Measurements from ENCODE around the gene HNF4A.

Gene HNF4A

GRCh38 chr20:44459271-44459670 lies 103.8 kb downstream of the HNF4A start:
- Histone ChIP-seq H3K36me3 (ENCODE audit: insufficient read depth, low read length) (no peaks in the 10 kb centered on the region), H3K4me3 (ENCODE audit: low read depth in 1 of 2, low read length in 2 of 2) (no peak overlapping the region), H3K9ac (ENCODE audit: low read length) (no peak overlapping the region), H3K27me3 (ENCODE audit: control insufficient read depth in 1 of 2, insufficient read depth in 2 of 2, low read length in 2 of 2) (no peaks in the 10 kb centered on the region), H3K4me1 (ENCODE audit: insufficient read depth, low read length) (no peaks in the 10 kb centered on the region), H3K9me3 (ENCODE audit: low read length) (no peaks in the 10 kb centered on the region), H3K27ac (ENCODE audit: low read depth, low read length) (no peak overlapping the region)

GRCh38 chr20:44460795-44461141 lies 105.3 kb downstream of the HNF4A start:
- Histone ChIP-seq H3K9ac (ENCODE audit: low read length) (no peak overlapping the region), H3K4me1 (ENCODE audit: insufficient read depth, low read length) (no peaks in the 10 kb centered on the region), H3K27me3 (ENCODE audit: control insufficient read depth in 1 of 2, insufficient read depth in 2 of 2, low read length in 2 of 2) (no peaks in the 10 kb centered on the region), H3K9me3 (ENCODE audit: low read length) (no peaks in the 10 kb centered on the region), H3K27ac (ENCODE audit: low read depth, low read length) (no peak overlapping the region), H3K4me3 (ENCODE audit: low read depth in 1 of 2, low read length in 2 of 2) (no peak overlapping the region), H3K36me3 (ENCODE audit: insufficient read depth, low read length) (no peaks in the 10 kb centered on the region)

- H3K4me1 ChIP-seq (ENCODE audit: insufficient read depth, low read length), result no peaks in the 10 kb centered on the region
- no peak overlapping the region for H3K27ac ChIP-seq (ENCODE audit: low read depth, low read length)
- H3K9me3 ChIP-seq (ENCODE audit: low read length), result no peaks in the 10 kb centered on the region
- no peaks in the 10 kb centered on the region for H3K36me3 ChIP-seq (ENCODE audit: insufficient read depth, low read length)
- H3K4me3 ChIP-seq (ENCODE audit: low read depth in 1 of 2, low read length in 2 of 2), result no peak overlapping the region
- H3K9ac ChIP-seq (ENCODE audit: low read length), result no peak overlapping the region
- H3K27me3 ChIP-seq (ENCODE audit: control insufficient read depth in 1 of 2, insufficient read depth in 2 of 2, low read length in 2 of 2), result no peaks in the 10 kb centered on the region
These were observed 105.8 kb downstream of the HNF4A start for GRCh38 chr20:44461142-44461802.

GRCh38 chr20:44461803-44462174 lies 106.3 kb downstream of the HNF4A start:
- Histone ChIP-seq H3K9me3 (ENCODE audit: low read length) (no peaks in the 10 kb centered on the region), H3K9ac (ENCODE audit: low read length) (no peak overlapping the region), H3K4me3 (ENCODE audit: low read depth in 1 of 2, low read length in 2 of 2) (no peak overlapping the region), H3K27me3 (ENCODE audit: control insufficient read depth in 1 of 2, insufficient read depth in 2 of 2, low read length in 2 of 2) (no peaks in the 10 kb centered on the region), H3K4me1 (ENCODE audit: insufficient read depth, low read length) (no peaks in the 10 kb centered on the region), H3K36me3 (ENCODE audit: insufficient read depth, low read length) (no peaks in the 10 kb centered on the region), H3K27ac (ENCODE audit: low read depth, low read length) (no peak overlapping the region)

- H3K4me1 ChIP-seq (ENCODE audit: insufficient read depth, low read length), result no peaks in the 10 kb centered on the region
- no peak overlapping the region for H3K27ac ChIP-seq (ENCODE audit: low read depth, low read length)
- H3K27me3 ChIP-seq (ENCODE audit: control insufficient read depth in 1 of 2, insufficient read depth in 2 of 2, low read length in 2 of 2), result no peaks in the 10 kb centered on the region
- no peak overlapping the region for H3K9ac ChIP-seq (ENCODE audit: low read length)
- no peaks in the 10 kb centered on the region for H3K36me3 ChIP-seq (ENCODE audit: insufficient read depth, low read length)
- H3K4me3 ChIP-seq (ENCODE audit: low read depth in 1 of 2, low read length in 2 of 2), result no peak overlapping the region
- H3K9me3 ChIP-seq (ENCODE audit: low read length), result no peaks in the 10 kb centered on the region
These were observed 108.0 kb downstream of the HNF4A start for GRCh38 chr20:44463466-44463865.

GRCh38 chr20:44464514-44464913 lies 109.0 kb downstream of the HNF4A start:
- H3K27ac ChIP-seq (ENCODE audit: low read depth, low read length), result no peak overlapping the region

GRCh38 chr20:44465001-44465560 lies 109.6 kb downstream of the HNF4A start:
- H3K9me3 ChIP-seq (ENCODE audit: low read length), result no peaks in the 10 kb centered on the region
- H3K27ac ChIP-seq (ENCODE audit: low read depth, low read length), result no peak overlapping the region
- H3K4me3 ChIP-seq (ENCODE audit: low read depth in 1 of 2, low read length in 2 of 2), result no peak overlapping the region
- no peak overlapping the region for H3K9ac ChIP-seq (ENCODE audit: low read length)
- no peaks in the 10 kb centered on the region for H3K36me3 ChIP-seq (ENCODE audit: insufficient read depth, low read length)
- no peaks in the 10 kb centered on the region for H3K27me3 ChIP-seq (ENCODE audit: control insufficient read depth in 1 of 2, insufficient read depth in 2 of 2, low read length in 2 of 2)
- H3K4me1 ChIP-seq (ENCODE audit: insufficient read depth, low read length), result no peaks in the 10 kb centered on the region

More at GRCh38 chr20:44464514-44464913, 109.0 kb downstream of the HNF4A start:
- H3K36me3 ChIP-seq (ENCODE audit: insufficient read depth, low read length), result no peaks in the 10 kb centered on the region
- no peak overlapping the region for H3K4me3 ChIP-seq (ENCODE audit: low read depth in 1 of 2, low read length in 2 of 2)
- no peaks in the 10 kb centered on the region for H3K9me3 ChIP-seq (ENCODE audit: low read length)
- no peaks in the 10 kb centered on the region for H3K4me1 ChIP-seq (ENCODE audit: insufficient read depth, low read length)
- no peak overlapping the region for H3K9ac ChIP-seq (ENCODE audit: low read length)
- no peaks in the 10 kb centered on the region for H3K27me3 ChIP-seq (ENCODE audit: control insufficient read depth in 1 of 2, insufficient read depth in 2 of 2, low read length in 2 of 2)

- Histone ChIP-seq H3K36me3 (ENCODE audit: insufficient read depth, low read length) (no peaks in the 10 kb centered on the region), H3K4me3 (ENCODE audit: low read depth in 1 of 2, low read length in 2 of 2) (no peak overlapping the region), H3K4me1 (ENCODE audit: insufficient read depth, low read length) (no peaks in the 10 kb centered on the region), H3K27ac (ENCODE audit: low read depth, low read length) (no peak overlapping the region), H3K27me3 (ENCODE audit: control insufficient read depth in 1 of 2, insufficient read depth in 2 of 2, low read length in 2 of 2) (no peaks in the 10 kb centered on the region), H3K9ac (ENCODE audit: low read length) (no peak overlapping the region), H3K9me3 (ENCODE audit: low read length) (no peaks in the 10 kb centered on the region)
These were observed 111.9 kb downstream of the HNF4A start for GRCh38 chr20:44467289-44467883.

GRCh38 chr20:44468044-44468782 lies 112.7 kb downstream of the HNF4A start:
- Histone ChIP-seq H3K27me3 (ENCODE audit: control insufficient read depth in 1 of 2, insufficient read depth in 2 of 2, low read length in 2 of 2) (no peaks in the 10 kb centered on the region), H3K27ac (ENCODE audit: low read depth, low read length) (no peak overlapping the region), H3K9ac (ENCODE audit: low read length) (no peak overlapping the region)

GRCh38 chr20:44470327-44470726 lies 114.8 kb downstream of the HNF4A start:
- Histone ChIP-seq H3K4me1 (ENCODE audit: insufficient read depth, low read length) (peaks cover 5% of the 10 kb centered on the region), H3K4me3 (ENCODE audit: low read depth in 1 of 2, low read length in 2 of 2) (no peak overlapping the region), H3K36me3 (ENCODE audit: insufficient read depth, low read length) (no peaks in the 10 kb centered on the region), H3K27me3 (ENCODE audit: control insufficient read depth in 1 of 2, insufficient read depth in 2 of 2, low read length in 2 of 2) (no peaks in the 10 kb centered on the region), H3K9ac (ENCODE audit: low read length) (no peak overlapping the region), H3K9me3 (ENCODE audit: low read length) (no peaks in the 10 kb centered on the region), H3K27ac (ENCODE audit: low read depth, low read length) (no peak overlapping the region)

More at GRCh38 chr20:44468044-44468782, 112.7 kb downstream of the HNF4A start:
- no peaks in the 10 kb centered on the region for H3K9me3 ChIP-seq (ENCODE audit: low read length)
- no peak overlapping the region for H3K4me3 ChIP-seq (ENCODE audit: low read depth in 1 of 2, low read length in 2 of 2)
- no peaks in the 10 kb centered on the region for H3K36me3 ChIP-seq (ENCODE audit: insufficient read depth, low read length)
- H3K4me1 ChIP-seq (ENCODE audit: insufficient read depth, low read length), result no peaks in the 10 kb centered on the region

- Histone ChIP-seq H3K4me1 (ENCODE audit: insufficient read depth, low read length) (peaks cover 7% of the 10 kb centered on the region), H3K4me3 (ENCODE audit: low read depth in 1 of 2, low read length in 2 of 2) (no peak overlapping the region), H3K27ac (ENCODE audit: low read depth, low read length) (no peak overlapping the region), H3K36me3 (ENCODE audit: insufficient read depth, low read length) (no peaks in the 10 kb centered on the region), H3K9me3 (ENCODE audit: low read length) (no peaks in the 10 kb centered on the region), H3K27me3 (ENCODE audit: control insufficient read depth in 1 of 2, insufficient read depth in 2 of 2, low read length in 2 of 2) (no peaks in the 10 kb centered on the region), H3K9ac (ENCODE audit: low read length) (no peak overlapping the region)
These were observed 116.0 kb downstream of the HNF4A start for GRCh38 chr20:44471481-44471882.
